SU-DHL-6 (cell line): ENCODE results near the gene ZC3HAV1.
"Not testable (repeated sequence)": the region's sequence is repeated elsewhere in the genome, so short reads cannot be mapped to it uniquely, and the experiment has no call there.

Experiments
- H2AFZ ChIP-seq: fragments of 200-600 bp; sonication (generic); 2 replicates; pipeline ENCODE4 v1.6.1; 2014; ENCODE audit warnings: low read depth, mild to moderate bottlenecking, moderate library complexity, mixed read lengths, antibody characterized with exemption, low read length; ENCODE audit not compliant: severe bottlenecking
- H3F3A ChIP-seq: fragments of 200-600 bp; shearing (Covaris generic); 2 replicates; pipeline ENCODE4 v1.6.0; 2016; ENCODE audit warnings: antibody characterized with exemption, mild to moderate bottlenecking; ENCODE audit not compliant: insufficient read depth
- H3K27ac ChIP-seq: fragments of 200-600 bp; sonication (generic); 2 replicates; pipeline ENCODE4 v1.5.1; 2016; ENCODE audit warnings: low read depth, mild to moderate bottlenecking, low read length, moderate library complexity, mixed read lengths
- H3K27me3 ChIP-seq: fragments of 200-600 bp; sonication (generic), shearing (Covaris generic); 2 replicates; pipeline ENCODE4 v1.6.0; 2014; ENCODE audit warnings: mild to moderate bottlenecking, low read length
- H3K36me3 ChIP-seq: fragments of 200-600 bp; sonication (generic); 2 replicates; pipeline ENCODE4 v1.6.1; 2014; ENCODE audit warnings: mild to moderate bottlenecking, low read length, mixed read lengths
- H3K4me2 ChIP-seq: fragments of 300-600, 200-600 bp; shearing (Covaris generic), sonication (generic); 2 replicates; pipeline ENCODE4 v1.6.0; 2014; ENCODE audit warnings: low read length, low read depth, mild to moderate bottlenecking; ENCODE audit not compliant: poor library complexity, severe bottlenecking
- H3K4me3 ChIP-seq: fragments of 200-600 bp; sonication (generic); 2 replicates; pipeline ENCODE4 v1.5.1; 2014; ENCODE audit warnings: antibody characterized with exemption, low read length, mild to moderate bottlenecking, mixed read lengths; ENCODE audit not compliant: insufficient read depth, poor library complexity, severe bottlenecking
- H3K79me2 ChIP-seq: fragments of 200-600 bp; sonication (generic); 2 replicates; pipeline ENCODE4 v1.6.1; 2014; ENCODE audit warnings: mild to moderate bottlenecking, low read length, moderate library complexity; ENCODE audit not compliant: insufficient read depth
- H3K9ac ChIP-seq: fragments of 200-600 bp; sonication (generic); 2 replicates; pipeline ENCODE4 v1.7.0; 2014; ENCODE audit warnings: mild to moderate bottlenecking, low read length
- H3K9me2 ChIP-seq: fragments of 200-600 bp; sonication (generic); replicated peaks from 2 replicates; pipeline ENCODE4 v1.6.1; 2014; ENCODE audit warnings: low read length; ENCODE audit not compliant: insufficient read depth
- H3K9me3 ChIP-seq: fragments of 200-600 bp; sonication (generic); 2 replicates; pipeline ENCODE4 v1.6.1; 2014; ENCODE audit warnings: low read length, mixed read lengths; ENCODE audit not compliant: insufficient read depth
- H4K20me1 ChIP-seq: fragments of 200-600 bp; sonication (generic); 2 replicates; pipeline ENCODE4 v1.6.1; 2014; ENCODE audit warnings: low read depth, mild to moderate bottlenecking, antibody characterized with exemption, low read length, moderate library complexity, mixed read lengths
- EZH2phosphoT487 ChIP-seq: fragments of 200-600 bp; sonication (generic), shearing (Covaris generic); conservative IDR thresholded peaks from 2 replicates; pipeline ENCODE4 v1.6.1; 2018; ENCODE audit warnings: mild to moderate bottlenecking, antibody characterized with exemption, low read length, moderate library complexity, mixed read lengths
- TF ChIP-seq, protein P1 (sequence below): fragments of 200-600 bp; sonication (generic); IDR thresholded peaks from one replicate; pipeline ENCODE4 v1.5.1; 2017; ENCODE audit warnings: antibody characterized with exemption, mild to moderate bottlenecking, low read length, moderate library complexity; ENCODE audit not compliant: insufficient read depth, poor library complexity, severe bottlenecking

ZC3HAV1 gene

DNA sequence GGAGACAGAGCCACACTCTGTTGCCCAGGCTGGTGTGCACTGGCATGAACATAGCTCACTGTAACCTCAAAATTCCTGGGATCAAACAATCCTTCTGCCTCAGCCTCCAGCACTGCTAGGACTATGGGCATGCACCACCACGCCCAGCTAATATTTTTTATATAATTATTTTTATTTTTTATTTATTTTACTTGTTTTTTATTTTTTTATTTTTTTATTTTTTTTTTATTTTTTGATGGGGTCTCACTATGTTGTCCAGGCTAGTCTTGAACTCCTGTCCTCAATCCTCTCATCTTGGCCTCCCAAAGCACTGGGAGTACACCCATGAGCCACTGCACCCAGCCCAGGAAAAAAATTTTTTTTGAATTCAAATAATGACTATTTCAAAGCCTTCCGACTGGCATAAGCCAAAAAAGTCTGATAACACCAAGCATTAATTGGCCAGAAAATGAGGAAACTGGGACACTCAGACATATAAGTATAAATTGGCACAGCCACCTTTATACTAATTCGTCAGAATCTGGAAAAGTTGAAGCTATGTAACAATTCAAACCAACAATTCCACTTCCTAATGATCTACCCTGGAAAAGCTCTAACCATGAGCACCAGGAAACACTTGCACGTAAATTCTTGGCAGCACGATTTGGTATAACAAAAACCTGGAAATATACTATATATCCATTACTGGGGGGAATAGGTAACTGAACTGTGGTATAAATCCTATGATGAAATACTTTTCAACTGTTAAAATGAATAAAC lies 6.3 kb downstream of the ZC3HAV1 start:
- peak overlapping the region; percentile 66 for H3K4me2 ChIP-seq
- peak overlapping the region; percentile 80 for H3K4me3 ChIP-seq
- peak overlapping the region; percentile 81; the same call in 1 of the 2 replicates for H3K9ac ChIP-seq
- H2AFZ ChIP-seq = no peak overlapping the region
- no peaks in the 10 kb centered on the region for H3K27me3 ChIP-seq
- no peaks in the 10 kb centered on the region for H3K9me3 ChIP-seq
- no peaks in the 10 kb centered on the region for H3K36me3 ChIP-seq
- H3K27ac ChIP-seq = peak overlapping the region; percentile 68
- peaks cover 87% of the 10 kb centered on the region for H3K79me2 ChIP-seq
- no peaks in the 10 kb centered on the region for H3K9me2 ChIP-seq
- TF ChIP-seq EZH2phosphoT487 = no peak
- TF ChIP-seq, protein P1, sequence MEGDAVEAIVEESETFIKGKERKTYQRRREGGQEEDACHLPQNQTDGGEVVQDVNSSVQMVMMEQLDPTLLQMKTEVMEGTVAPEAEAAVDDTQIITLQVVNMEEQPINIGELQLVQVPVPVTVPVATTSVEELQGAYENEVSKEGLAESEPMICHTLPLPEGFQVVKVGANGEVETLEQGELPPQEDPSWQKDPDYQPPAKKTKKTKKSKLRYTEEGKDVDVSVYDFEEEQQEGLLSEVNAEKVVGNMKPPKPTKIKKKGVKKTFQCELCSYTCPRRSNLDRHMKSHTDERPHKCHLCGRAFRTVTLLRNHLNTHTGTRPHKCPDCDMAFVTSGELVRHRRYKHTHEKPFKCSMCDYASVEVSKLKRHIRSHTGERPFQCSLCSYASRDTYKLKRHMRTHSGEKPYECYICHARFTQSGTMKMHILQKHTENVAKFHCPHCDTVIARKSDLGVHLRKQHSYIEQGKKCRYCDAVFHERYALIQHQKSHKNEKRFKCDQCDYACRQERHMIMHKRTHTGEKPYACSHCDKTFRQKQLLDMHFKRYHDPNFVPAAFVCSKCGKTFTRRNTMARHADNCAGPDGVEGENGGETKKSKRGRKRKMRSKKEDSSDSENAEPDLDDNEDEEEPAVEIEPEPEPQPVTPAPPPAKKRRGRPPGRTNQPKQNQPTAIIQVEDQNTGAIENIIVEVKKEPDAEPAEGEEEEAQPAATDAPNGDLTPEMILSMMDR = no peak
- H4K20me1 ChIP-seq = no peaks in the 10 kb centered on the region; the same call in 1 of the 2 replicates
- peaks cover 37% of the 10 kb centered on the region for H3F3A ChIP-seq

DNA sequence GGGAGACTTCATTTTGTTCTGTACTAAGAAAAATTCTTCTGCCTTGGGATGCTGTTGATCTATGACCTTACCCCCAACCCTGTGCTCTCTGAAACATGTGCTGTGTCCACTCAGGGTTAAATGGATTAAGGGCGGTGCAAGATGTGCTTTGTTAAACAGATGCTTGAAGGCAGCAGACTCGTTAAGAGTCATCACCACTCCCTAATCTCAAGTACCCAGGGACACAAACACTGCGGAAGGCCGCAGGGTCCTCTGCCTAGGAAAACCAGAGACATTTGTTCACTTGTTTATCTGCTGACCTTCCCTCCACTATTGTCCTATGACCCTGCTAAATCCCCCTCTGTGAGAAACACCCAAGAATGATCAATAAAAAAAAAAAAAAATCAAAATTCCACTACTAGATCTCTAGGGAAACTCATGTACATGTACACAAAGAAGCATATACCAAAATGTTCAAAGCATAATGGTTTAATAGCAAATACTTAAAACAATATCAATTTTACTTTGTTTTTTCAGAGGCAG lies 7.8 kb downstream of the ZC3HAV1 start:
- H4K20me1 ChIP-seq, H3K4me2 ChIP-seq, H3K27me3 ChIP-seq, H2AFZ ChIP-seq, H3K9ac ChIP-seq, H3K27ac ChIP-seq, H3K4me3 ChIP-seq, H3K36me3 ChIP-seq, H3K9me3 ChIP-seq, H3K9me2 ChIP-seq: not testable (repeated sequence)
- Histone ChIP-seq H3F3A (peaks cover 31% of the 10 kb centered on the region), H3K79me2 (peaks cover 80% of the 10 kb centered on the region)

DNA sequence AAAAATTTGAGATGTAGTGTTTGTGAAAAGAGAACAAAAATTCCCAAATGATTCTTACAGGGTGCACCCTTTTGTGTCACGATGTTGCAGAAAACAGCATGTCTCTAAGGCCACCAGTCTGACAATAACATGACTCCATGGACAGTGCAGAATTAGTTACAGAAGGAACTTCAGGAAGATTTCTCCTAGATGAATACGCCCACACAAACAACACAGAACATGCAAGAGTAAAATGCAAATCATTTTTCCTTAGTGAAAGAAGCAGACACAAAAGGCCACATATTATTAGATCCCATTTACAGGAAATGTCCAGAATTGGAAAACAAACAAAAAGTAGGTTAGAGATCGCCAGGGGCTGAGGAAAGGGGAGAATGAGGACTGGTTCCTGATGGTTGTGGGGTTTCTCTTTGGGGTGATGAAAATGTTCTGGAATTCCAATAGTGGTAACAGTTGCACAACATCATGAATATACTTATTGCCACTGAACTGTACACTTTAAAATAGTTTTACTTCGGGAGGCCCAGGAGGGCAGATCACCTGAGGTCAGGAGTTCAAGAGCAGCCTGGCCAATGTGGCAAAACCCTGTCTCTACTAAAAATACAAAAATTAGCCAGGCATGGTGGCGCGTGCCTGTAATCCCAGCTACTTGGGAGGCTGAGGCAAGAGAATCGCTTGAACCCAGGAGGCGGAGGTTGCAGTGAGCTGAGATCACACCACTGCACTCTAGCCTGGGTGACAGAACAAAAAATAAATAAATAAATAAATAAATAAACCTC lies 10.2 kb downstream of the ZC3HAV1 start:
- Histone ChIP-seq H3K9ac (no peak overlapping the region), H3K9me2 (no peaks in the 10 kb centered on the region), H3K4me2 (no peak overlapping the region), H3K27me3 (no peaks in the 10 kb centered on the region), H2AFZ (no peak overlapping the region), H4K20me1 (no peaks in the 10 kb centered on the region; the same call in 1 of the 2 replicates), H3K27ac (no peak overlapping the region), H3F3A (peaks cover 18% of the 10 kb centered on the region), H3K36me3 (no peaks in the 10 kb centered on the region), H3K79me2 (peaks cover 70% of the 10 kb centered on the region), H3K9me3 (no peaks in the 10 kb centered on the region), H3K4me3 (no peak overlapping the region)
- TF ChIP-seq, protein P1 = no peak
- TF ChIP-seq EZH2phosphoT487 = no peak
